GM18508 (cell line): ENCODE data around the gene PAX1.

Experiments
- ATAC-seq: cut with Tn5 transposase; IDR thresholded peaks from one replicate; pipeline ENCODE4 v1.9.1; 2021; ENCODE audit warnings: moderate number of reproducible peaks; ENCODE audit not compliant: insufficient read depth, unreplicated experiment

Gene PAX1

DNA sequence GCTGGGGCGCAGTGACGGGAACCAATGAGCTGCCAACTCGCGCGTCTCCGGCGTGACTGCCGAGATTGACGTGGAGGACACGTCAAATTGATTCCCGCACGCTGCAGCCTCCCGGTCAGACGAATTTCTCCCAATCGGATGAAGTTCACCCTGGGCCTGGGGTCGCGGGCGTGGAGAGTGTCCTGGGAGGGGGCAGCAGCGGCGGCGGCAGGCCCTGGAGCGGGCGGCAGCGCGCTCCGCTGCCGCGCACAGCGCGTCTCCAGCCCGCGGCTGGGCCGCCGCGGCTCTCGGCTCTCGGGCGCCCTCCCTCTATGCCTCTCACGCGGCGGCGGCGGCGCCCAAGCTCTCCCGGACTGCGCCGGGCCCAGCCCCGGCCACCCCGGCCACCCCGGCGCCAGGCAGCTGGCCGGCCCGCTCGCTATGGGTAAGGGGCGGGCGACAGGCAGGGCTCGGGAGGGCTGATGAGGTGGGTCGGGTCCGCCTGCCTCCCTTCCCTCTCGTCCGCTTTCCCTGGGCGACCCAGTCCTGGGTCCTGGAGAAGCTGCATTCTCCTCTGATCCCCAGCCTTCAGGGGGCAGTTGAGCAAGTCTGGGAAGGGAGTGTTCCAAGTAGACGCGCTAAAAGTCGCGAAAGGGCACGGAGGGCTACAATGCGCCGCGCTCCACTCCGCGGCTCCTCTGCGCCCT is at the start of gene PAX1:
Gene PAX1 (plus strand): TSS at position 90 of the 686 bp plus-strand sequence. CDS start 49 bp downstream, at position 139.
- ATAC-seq: no peak

GRCh38 chr20:21656308-21657067 is 49.0 kb upstream of the PAX1 start:
- ATAC-seq: no peak

GRCh38 chr20:21661488-21662055 is 43.9 kb upstream of the PAX1 start:
- ATAC-seq: no peak

- ATAC-seq: no peak
Measured at GRCh38 chr20:21663465-21663864, 42.0 kb upstream of the PAX1 start.

GRCh38 chr20:21665687-21666446 is 39.6 kb upstream of the PAX1 start:
- no peak for ATAC-seq

DNA sequence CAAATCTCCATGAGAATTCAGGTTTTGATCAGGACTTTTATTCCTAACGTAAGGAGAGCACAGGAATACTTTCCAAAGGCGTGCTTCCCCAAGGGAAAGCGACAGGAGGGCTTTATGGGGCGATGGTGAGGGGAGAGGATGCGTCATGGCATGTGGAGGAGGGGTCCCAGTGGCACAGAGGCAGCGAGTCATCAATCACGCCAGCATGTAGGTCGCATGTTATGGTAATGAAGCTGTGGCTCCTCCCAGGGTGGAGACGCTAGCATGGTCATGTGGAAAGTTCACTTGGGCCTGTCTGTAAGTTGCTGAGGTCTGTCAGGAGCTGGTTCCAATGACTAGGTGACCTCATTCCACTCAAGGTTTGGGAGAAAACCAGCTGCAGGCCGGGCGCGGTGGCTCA is 35.3 kb upstream of the PAX1 start:
- ATAC-seq: no peak

- ATAC-seq: no peak
Measured at GRCh38 chr20:21670981-21671380, 34.5 kb upstream of the PAX1 start.

DNA sequence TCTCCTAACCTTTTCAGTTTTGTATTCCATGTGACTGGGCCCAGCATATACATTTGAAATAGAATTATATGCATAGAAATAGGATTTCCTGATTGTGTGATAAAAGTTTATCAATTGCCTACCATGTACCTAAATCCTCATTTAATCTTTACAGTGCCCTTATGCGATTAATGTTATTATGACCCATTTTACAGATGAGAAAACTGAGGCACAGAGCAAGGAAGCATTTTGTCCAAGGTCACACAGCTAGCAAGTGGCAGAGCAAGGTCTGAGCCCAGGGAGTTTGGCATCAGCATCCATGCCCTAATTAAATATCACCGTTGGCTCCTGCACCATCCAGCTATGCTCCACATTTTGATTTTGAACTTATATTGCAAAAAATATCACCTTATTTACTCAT is 28.2 kb upstream of the PAX1 start:
- ATAC-seq: no peak

DNA sequence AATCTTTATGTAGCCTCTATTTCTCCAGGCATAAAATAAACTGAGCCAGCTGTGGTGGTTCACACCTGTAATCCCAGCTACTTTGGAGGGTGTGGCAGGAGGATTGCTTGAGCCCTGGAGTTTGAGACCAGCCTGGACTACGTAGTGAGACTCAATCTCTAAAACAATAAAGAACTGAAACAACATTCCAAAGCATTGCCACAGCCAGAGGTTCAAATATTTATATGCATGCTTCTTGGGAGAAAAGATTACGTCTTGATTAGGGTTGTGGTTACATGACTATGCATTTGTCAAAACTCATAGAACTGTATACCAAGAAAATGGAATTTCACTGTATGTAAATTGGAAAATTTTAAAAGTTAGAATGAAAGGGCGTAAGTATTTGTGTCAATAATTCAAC is 27.7 kb upstream of the PAX1 start:
- no peak for ATAC-seq

DNA sequence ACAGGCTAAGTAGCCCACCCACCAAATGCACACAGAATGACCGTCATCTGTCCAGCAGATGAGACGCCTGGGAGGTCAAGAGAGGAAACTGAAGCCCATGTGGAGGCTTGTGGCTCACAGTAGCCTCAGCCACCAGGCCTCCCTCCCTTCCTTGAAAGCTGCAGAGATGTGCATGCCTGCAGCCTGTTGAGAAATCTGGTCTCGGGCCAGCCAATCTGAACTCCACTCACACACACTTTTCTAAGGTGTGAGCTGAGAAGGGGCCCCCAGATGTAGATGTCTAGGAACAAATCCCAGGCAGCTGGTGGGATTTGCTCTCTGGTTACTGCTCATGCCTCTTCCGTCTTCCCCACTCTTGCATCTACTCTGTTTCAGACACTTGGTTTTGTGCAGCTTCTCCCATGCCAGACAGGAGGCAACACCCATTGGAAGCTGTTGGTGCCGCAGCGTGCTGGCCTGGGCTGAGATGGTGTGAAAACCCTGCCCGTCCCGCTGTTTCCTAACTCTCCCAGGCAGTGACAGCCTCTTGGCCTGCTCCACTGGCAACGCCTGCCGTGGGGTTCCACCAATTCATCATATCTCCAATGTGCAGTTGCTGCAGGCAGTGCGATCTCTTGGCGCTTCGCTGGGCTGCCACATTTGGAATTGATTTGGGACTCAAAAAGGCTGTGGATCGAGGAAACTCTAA is 24.1 kb upstream of the PAX1 start:
- no peak for ATAC-seq

- no peak for ATAC-seq
Measured at GRCh38 chr20:21681922-21682318, 23.5 kb upstream of the PAX1 start.

DNA sequence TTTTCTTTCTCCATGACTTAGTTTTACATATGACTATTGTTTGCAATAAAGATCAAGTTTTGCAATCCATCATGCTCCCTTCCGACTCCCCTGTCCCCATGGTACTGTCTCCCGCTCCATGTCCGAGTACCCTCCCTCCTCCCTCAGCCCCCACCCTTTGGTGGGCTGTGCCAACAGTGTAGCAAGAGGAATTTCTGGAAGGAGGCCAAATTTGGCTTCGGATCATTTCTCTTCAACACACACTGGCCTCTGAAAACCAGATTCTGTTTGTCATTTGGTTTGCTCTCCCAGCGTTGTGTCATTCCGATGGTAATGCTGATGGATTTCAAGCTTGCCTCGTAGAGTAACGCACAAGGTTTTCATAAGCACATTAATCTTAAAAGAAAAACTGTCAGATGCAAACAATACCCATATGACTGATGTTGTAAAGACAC is 22.9 kb upstream of the PAX1 start:
- ATAC-seq: no peak

GRCh38 chr20:21684671-21685070 is 20.8 kb upstream of the PAX1 start:
- ATAC-seq: no peak

DNA sequence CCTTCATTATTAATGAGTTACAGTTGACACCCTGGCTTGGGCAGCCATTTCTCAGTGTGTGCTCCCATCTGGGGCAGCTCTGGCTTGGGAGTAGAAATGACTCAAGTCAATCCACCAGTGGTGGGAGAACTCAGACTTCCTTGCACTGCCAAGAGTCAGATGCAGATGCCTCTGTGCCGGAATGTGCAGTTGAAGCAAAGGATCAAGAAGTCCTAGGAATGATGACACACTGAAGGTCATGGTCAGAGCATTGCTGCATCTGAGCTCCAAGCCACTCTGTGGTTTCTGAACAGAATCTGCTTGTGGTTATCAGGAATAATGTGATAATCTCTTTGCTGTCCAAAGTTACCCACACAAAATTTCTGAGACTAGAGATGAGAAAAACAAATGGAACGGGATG is 19.5 kb upstream of the PAX1 start:
- no peak for ATAC-seq

DNA sequence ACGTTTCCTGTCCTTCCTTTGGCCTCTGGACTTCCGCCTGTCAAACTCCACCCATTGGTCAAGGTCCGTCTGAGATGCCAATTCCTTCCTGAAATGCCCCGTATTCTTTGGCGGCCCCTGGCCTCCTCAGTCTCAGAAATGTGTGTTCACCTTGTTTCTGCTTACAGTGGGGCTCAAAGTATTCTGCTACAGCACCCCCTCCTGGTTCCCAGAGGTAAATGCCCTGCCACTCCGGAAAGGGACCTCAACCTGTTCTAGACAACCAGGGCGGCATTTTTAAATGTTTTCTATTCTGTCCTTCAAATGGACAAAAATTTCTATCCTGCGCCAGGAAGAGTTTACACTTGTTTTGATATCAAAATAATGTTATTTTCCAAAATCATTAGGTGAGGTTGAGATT is 12.1 kb upstream of the PAX1 start:
- ATAC-seq: no peak

DNA sequence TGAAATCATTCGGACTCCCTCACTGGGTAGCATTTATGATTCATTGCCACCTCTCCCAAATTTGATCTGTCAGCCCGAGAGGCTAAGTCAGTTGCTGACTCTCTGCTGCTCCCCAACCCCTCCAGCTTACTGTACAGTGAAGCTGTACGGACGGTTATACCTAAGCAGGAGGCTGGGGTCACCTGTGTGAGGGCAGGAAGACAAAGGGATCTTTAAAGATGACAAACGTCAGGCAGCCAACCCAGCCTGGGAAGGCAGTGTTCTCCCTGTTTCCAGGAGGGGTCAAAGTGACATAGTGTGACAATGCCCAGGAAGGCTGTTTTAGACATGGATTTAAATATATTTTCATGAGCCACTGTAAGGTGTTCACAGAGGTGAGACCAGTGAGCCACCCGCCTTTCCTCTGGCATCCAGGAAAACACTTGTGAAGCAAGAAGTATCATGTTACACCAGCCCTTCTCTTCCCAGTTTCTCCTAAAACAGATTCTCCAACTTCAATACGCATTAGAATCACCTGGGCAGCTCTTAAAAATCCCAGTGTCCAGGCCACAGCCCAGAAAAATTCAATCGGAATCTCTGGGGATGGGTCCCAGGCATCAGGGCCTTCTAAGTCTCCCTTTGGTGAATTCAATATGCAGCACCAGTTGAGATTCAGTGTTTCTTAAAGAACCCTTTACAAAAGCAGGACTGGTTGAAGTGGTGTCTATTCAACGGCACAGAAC is 6.8 kb upstream of the PAX1 start:
- ATAC-seq: no peak

- no peak for ATAC-seq
Measured at GRCh38 chr20:21699216-21699508, 6.3 kb upstream of the PAX1 start.

- ATAC-seq: no peak
Measured at GRCh38 chr20:21701171-21701876, 4.1 kb upstream of the PAX1 start.

- ATAC-seq: no peak
Measured at GRCh38 chr20:21702016-21702415, 3.4 kb upstream of the PAX1 start.
